SK-N-SH (cell line): ENCODE measurements around the gene DENND6B. TPM values are rescaled to one million over a fixed set of nuclear protein-coding genes. Genes with fewer than 3 reads are reported as not detected.

Experiments used
- CTCF ChIA-PET: fragments of 300-600, 350-600 bp; formaldehyde crosslinking; extraction: SDS; loops from one replicate; lab custom pipeline; 2021; lab: Yijun Ruan, JAX
- POLR2A ChIA-PET: fragments of 350-600 bp; sonication (Branson Sonifier 250); formaldehyde crosslinking; extraction: SDS; loops from one replicate; lab custom pipeline; 2020; ENCODE audit warnings: antibody characterized with exemption, inconsistent platforms; lab: Yijun Ruan, JAX
- DNase-seq: peaks from one replicate; pipeline ENCODE4 v3.0.0; 2012
- H2AFZ ChIP-seq: fragments of 200-600 bp; sonication (generic); 2 replicates; pipeline ENCODE4 v1.8.1; 2016; ENCODE audit warnings: antibody characterized with exemption, mild to moderate bottlenecking, low read depth
- H3F3A ChIP-seq: fragments of 200-600 bp; sonication (generic); replicated peaks from 2 replicates; pipeline ENCODE3; 2016; ENCODE audit warnings: antibody characterized with exemption, mild to moderate bottlenecking; ENCODE audit not compliant: insufficient read depth
- H3K27ac ChIP-seq, 2 experiments: fragments of 200-500 bp in 1 of 2; fragments of 200-600 bp in 1 of 2; sonication (Bioruptor generic) in 1 of 2; sonication (generic), shearing (Covaris generic) in 1 of 2; 2 replicates each; pipeline versions ENCODE4 v1.5.1 to v1.6.1; 2014 to 2016; ENCODE audit warnings: low read depth in 2 of 2, inconsistent platforms in 1 of 2, low read length in 1 of 2, mild to moderate bottlenecking in 1 of 2, mixed read lengths in 1 of 2
- H3K27me3 ChIP-seq: fragments of 200-600 bp; sonication (generic), shearing (Covaris generic); 2 replicates; pipeline ENCODE4 v1.6.1; 2016; ENCODE audit warnings: mixed run types; ENCODE audit not compliant: insufficient read depth
- H3K36me3 ChIP-seq, 2 experiments: fragments of 200-500 bp in 1 of 2; fragments of 200-600 bp in 1 of 2; sonication (Bioruptor generic) in 1 of 2; sonication (generic) in 1 of 2; replicated peaks in 1 of 2; 2 replicates each; pipeline versions ENCODE3 to v1.5.1; 2014 to 2016; ENCODE audit warnings: low read length in 1 of 2, mild to moderate bottlenecking in 1 of 2; ENCODE audit not compliant: insufficient read depth in 2 of 2, control insufficient read depth in 1 of 2
- H3K4me1 ChIP-seq, 2 experiments: fragments of 200-500 bp in 1 of 2; fragments of 200-600 bp in 1 of 2; sonication (Bioruptor generic) in 1 of 2; sonication (generic), shearing (Covaris generic) in 1 of 2; 2 replicates each; pipeline versions ENCODE4 v1.5.1 to v1.6.1; 2014 to 2016; ENCODE audit warnings: low read depth in 1 of 2, low read length in 1 of 2, mixed run types in 1 of 2; ENCODE audit not compliant: insufficient read depth in 2 of 2, control insufficient read depth in 1 of 2
- H3K4me2 ChIP-seq: fragments of 200-600 bp; sonication (generic), shearing (Covaris generic); 2 replicates; pipeline ENCODE4 v1.6.1; 2017; ENCODE audit warnings: mixed run types
- H3K4me3 ChIP-seq, 2 experiments: fragments of 200-500 bp in 1 of 2; fragments of 200-600 bp in 1 of 2; sonication (Bioruptor generic) in 1 of 2; sonication (generic), shearing (Covaris generic) in 1 of 2; 2 replicates each; pipeline versions ENCODE4 v1.5.1 to v1.8.1; 2014 to 2016; ENCODE audit warnings: low read depth in 2 of 2, inconsistent platforms in 1 of 2, low read length in 1 of 2, mild to moderate bottlenecking in 1 of 2, mixed read lengths in 1 of 2, moderate library complexity in 1 of 2
- H3K79me2 ChIP-seq: fragments of 200-600 bp; sonication (generic); 2 replicates; pipeline ENCODE4 v1.8.1; 2017; ENCODE audit warnings: mild to moderate bottlenecking; ENCODE audit not compliant: insufficient read depth
- H3K9ac ChIP-seq: fragments of 200-600 bp; sonication (generic); 2 replicates; pipeline ENCODE4 v1.6.1; 2017; ENCODE audit warnings: mixed run types
- H3K9me2 ChIP-seq: fragments of 200-600 bp; sonication (generic); 2 replicates; pipeline ENCODE4 v1.6.1; 2017; ENCODE audit warnings: mixed run types
- H3K9me3 ChIP-seq: fragments of 200-600 bp; sonication (generic); 2 replicates; pipeline ENCODE4 v1.6.1; 2017; ENCODE audit warnings: mixed run types, mild to moderate bottlenecking, moderate library complexity
- H4K20me1 ChIP-seq: fragments of 200-600 bp; sonication (generic); 2 replicates; pipeline ENCODE4 v1.6.1; 2017; ENCODE audit warnings: mild to moderate bottlenecking, mixed run types; ENCODE audit not compliant: insufficient read depth
- CTCF ChIP-seq: fragments of 200-600 bp; sonication (generic); IDR thresholded peaks from 2 replicates; pipeline ENCODE4 v1.6.1; 2017; ENCODE audit warnings: antibody characterized with exemption, mild to moderate bottlenecking, moderate library complexity
- ELF1 ChIP-seq: IDR thresholded peaks from 2 replicates; pipeline ENCODE4 v1.4.0; 2012
- GABPA ChIP-seq: IDR thresholded peaks from 2 replicates; pipeline ENCODE4 v1.4.0; 2012; ENCODE audit warnings: low read depth, mild to moderate bottlenecking
- MAX ChIP-seq: IDR thresholded peaks from 2 replicates; pipeline ENCODE4 v1.4.0; 2012; ENCODE audit warnings: low read depth
- MEF2A ChIP-seq: IDR thresholded peaks from 2 replicates; pipeline ENCODE4 v1.4.0; 2012; ENCODE audit warnings: low read depth, borderline replicate concordance
- MXI1 ChIP-seq: IDR thresholded peaks from 2 replicates; pipeline ENCODE4 v1.6.1; 2012; ENCODE audit warnings: mild to moderate bottlenecking, low read depth, low read length, improper control_type of control experiment
- RCOR1 ChIP-seq: fragments of 150-350 bp; IDR thresholded peaks from 2 replicates; pipeline ENCODE4 v1.6.1; 2017; ENCODE audit warnings: antibody characterized with exemption, low read length
- RXRA ChIP-seq: IDR thresholded peaks from 2 replicates; pipeline ENCODE4 v1.4.0; 2012; ENCODE audit warnings: low read depth, mild to moderate bottlenecking, borderline replicate concordance
- SIN3A ChIP-seq: IDR thresholded peaks from 2 replicates; pipeline ENCODE4 v1.6.1; 2012; ENCODE audit warnings: low read depth, mild to moderate bottlenecking, low read length, moderate library complexity, borderline replicate concordance
- YY1 ChIP-seq: IDR thresholded peaks from 2 replicates; pipeline ENCODE4 v1.4.0; 2012; ENCODE audit warnings: low read depth, mild to moderate bottlenecking
- ZBTB33 ChIP-seq: IDR thresholded peaks from 2 replicates; pipeline ENCODE4 v1.4.0; 2012; ENCODE audit warnings: low read depth, borderline replicate concordance
- WGBS: methylation state at CpG from one replicate; pipeline ENCODE4 v1.1.6; 2017; ENCODE audit warnings: low lambda C conversion rate; 5-methylcytosine and 5-hydroxymethylcytosine counted together
- polyA plus RNA-seq, 3 experiments: library from polyadenylated mRNA; depleted of rRNA; stranded (reverse); fragments of >200 nt; gene quantifications; 2 replicates each; pipeline ENCODE4 v1.2.3, GENCODE V29; 2012
- TF ChIP-seq, protein P1 (sequence below): IDR thresholded peaks from 2 replicates; pipeline ENCODE4 v1.6.1; 2012; ENCODE audit warnings: mild to moderate bottlenecking, low read depth, low read length, moderate library complexity

Gene DENND6B
- polyA plus RNA-seq, 1 of the 3 experiments (the other 2 are of a cell fraction): 5.6 TPM

GRCh38 chr22:50282361-50283155 is 44.3 kb downstream of the DENND6B start (continued):
- TF ChIP-seq MAX (peak; percentile 49; the same call in 1 of the 2 replicates), MEF2A (no peak), RXRA (peak; percentile 87; the same call in 1 of the 2 replicates), RCOR1 (no peak), YY1 (no peak), SIN3A (no peak), ELF1 (no peak), MXI1 (no peak), CTCF (no peak), GABPA (0 out of 2 replicates have a peak, but pooled peaks have one; percentile 47), ZBTB33 (no peak)

GRCh38 chr22:50281957-50282356 is 44.9 kb downstream of the DENND6B start:
- Histone ChIP-seq H3K4me2 (peak overlapping the region; percentile 55; the same call in 1 of the 2 replicates), H3K4me3 (no peak overlapping the region), H3K36me3 (peaks cover 19 to 74% of the 10 kb centered on the region in 2 experiments), H3K9me3 (no peaks in the 10 kb centered on the region), H2AFZ (no peak overlapping the region), H3K9ac (no peak overlapping the region), H3K9me2 (no peaks in the 10 kb centered on the region), H3F3A (peaks cover 1% of the 10 kb centered on the region), H3K27me3 (no peaks in the 10 kb centered on the region), H3K79me2 (peaks cover 9% of the 10 kb centered on the region; the same call in 1 of the 2 replicates), H3K4me1 (peaks cover 0 to 9% of the 10 kb centered on the region in 2 experiments; a peak in 1 of 4 replicates), H4K20me1 (peaks cover 14% of the 10 kb centered on the region), H3K27ac (no peak overlapping the region)
- TF ChIP-seq, protein P1, sequence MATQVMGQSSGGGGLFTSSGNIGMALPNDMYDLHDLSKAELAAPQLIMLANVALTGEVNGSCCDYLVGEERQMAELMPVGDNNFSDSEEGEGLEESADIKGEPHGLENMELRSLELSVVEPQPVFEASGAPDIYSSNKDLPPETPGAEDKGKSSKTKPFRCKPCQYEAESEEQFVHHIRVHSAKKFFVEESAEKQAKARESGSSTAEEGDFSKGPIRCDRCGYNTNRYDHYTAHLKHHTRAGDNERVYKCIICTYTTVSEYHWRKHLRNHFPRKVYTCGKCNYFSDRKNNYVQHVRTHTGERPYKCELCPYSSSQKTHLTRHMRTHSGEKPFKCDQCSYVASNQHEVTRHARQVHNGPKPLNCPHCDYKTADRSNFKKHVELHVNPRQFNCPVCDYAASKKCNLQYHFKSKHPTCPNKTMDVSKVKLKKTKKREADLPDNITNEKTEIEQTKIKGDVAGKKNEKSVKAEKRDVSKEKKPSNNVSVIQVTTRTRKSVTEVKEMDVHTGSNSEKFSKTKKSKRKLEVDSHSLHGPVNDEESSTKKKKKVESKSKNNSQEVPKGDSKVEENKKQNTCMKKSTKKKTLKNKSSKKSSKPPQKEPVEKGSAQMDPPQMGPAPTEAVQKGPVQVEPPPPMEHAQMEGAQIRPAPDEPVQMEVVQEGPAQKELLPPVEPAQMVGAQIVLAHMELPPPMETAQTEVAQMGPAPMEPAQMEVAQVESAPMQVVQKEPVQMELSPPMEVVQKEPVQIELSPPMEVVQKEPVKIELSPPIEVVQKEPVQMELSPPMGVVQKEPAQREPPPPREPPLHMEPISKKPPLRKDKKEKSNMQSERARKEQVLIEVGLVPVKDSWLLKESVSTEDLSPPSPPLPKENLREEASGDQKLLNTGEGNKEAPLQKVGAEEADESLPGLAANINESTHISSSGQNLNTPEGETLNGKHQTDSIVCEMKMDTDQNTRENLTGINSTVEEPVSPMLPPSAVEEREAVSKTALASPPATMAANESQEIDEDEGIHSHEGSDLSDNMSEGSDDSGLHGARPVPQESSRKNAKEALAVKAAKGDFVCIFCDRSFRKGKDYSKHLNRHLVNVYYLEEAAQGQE: no peak
- CTCF ChIA-PET: interaction anchor here (1.2 to 1.8 kb wide), 2 partner anchors 9 to 44 kb away, joined by 4 read pairs; no protein-coding TSS in a partner anchor
- no peak for DNase-seq
- 73% methylated on average over 6 of the region's 25 CpGs for WGBS
- POLR2A ChIA-PET: no interaction called here
